ENCODE measurements around the gene SH3GL1. TPM values are rescaled to one million over a fixed set of nuclear protein-coding genes. Genes with fewer than 3 reads are reported as not detected.

Gene SH3GL1
- total and polyA plus RNA-seq, 9 of the 15 experiments (the other 6 are each of a cell fraction or from before 2014, with no cell fraction given) = 1.7 to 75.3 (median 25.7) TPM

DNA sequence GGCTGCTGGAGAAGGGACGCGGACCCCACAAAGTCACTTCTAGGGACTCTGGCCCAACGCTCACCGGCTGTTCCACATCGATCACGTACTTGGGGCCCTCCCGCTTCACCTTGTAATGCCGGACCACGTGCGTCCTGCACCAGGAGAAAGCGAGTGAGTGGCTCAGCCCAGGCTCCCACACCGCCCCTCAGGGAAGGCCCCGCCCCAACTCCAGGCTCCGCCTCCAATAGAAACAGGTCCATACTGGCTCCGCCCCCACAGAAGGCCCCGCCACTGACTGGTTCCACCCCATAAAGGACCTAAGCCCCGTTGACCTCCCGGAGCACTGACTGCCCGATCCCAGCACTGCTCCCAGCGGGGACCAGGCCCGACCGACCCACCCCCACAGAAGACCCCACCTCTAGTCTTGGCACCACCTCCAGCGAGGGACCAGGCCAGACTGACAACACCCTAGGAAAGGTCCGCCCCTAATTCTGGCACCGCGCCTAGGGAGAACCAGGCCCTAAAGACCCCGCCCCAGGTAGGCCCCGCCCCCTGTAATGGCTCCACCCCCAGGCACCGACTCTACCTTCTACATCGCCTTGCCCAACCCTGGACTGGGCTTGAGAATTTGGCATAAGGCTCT is 73.0 kb downstream of the SH3GL1 start (continued):
- TF ChIP-seq ZNF398 (CRISPR knock-in tag; IDR thresholded peaks at IDR 0.05) (no peak), FOXA3 (CRISPR knock-in tag; conservative IDR thresholded peaks at IDR 0.05 in 1 of 2, IDR thresholded peaks at IDR 0.05 in 1 of 2) (peak in 1 of 2 experiments; percentile 45; a peak in 1 of 4 replicates), POLR2G (IDR thresholded peaks at IDR 0.05; ENCODE audit: low read depth, low read length) (peak; percentile 88), SMARCB1 (IDR thresholded peaks at IDR 0.05; ENCODE audit: insufficient read length, low read depth) (no peak), ZFX (CRISPR knock-in tag; IDR thresholded peaks at IDR 0.05) (peak; percentile 63; the same call in 1 of the 2 replicates), EGR1 (conservative IDR thresholded peaks at IDR 0.05) (peak; percentile 26), CC2D1A (IDR thresholded peaks at IDR 0.05) (peak; percentile 8; the same call in 1 of the 2 replicates), SIN3A (IDR thresholded peaks at IDR 0.05; ENCODE audit: borderline replicate concordance in 2 of 2, control insufficient read depth in 1 of 2, low read depth in 2 of 2, low read length in 2 of 2) (peak in 1 of 2 experiments; percentile 68; a peak in 1 of 4 replicates), POLR2A (conservative IDR thresholded peaks at IDR 0.05) (peak; percentile 77), CBX3 (IDR thresholded peaks at IDR 0.05; ENCODE audit: borderline replicate concordance in 1 of 2, low read length in 2 of 2) (peak in 1 of 2 experiments; percentile 41; a peak in 1 of 3 replicates), NBN (IDR thresholded peaks at IDR 0.05; ENCODE audit: low read depth) (0 out of 2 replicates have a peak, but pooled peaks have one; percentile 11), HINFP (tag; conservative IDR thresholded peaks at IDR 0.05; ENCODE audit: low read depth) (no peak), MBD2 (IDR thresholded peaks at IDR 0.05; ENCODE audit: borderline replicate concordance, low read depth) (0 out of 2 replicates have a peak, but pooled peaks have one; percentile 11), EP400 (IDR thresholded peaks at IDR 0.05) (peak; percentile 87), FOXK2 (conservative IDR thresholded peaks at IDR 0.05 in 1 of 2, IDR thresholded peaks at IDR 0.05 in 1 of 2; ENCODE audit: low read depth in 2 of 2) (peak; percentile 64 to 75; a peak in 3 of 4 replicates), ZBTB17 (CRISPR knock-in tag; IDR thresholded peaks at IDR 0.05) (0 out of 2 replicates have a peak, but pooled peaks have one; percentile 22)
- TF ChIP-seq, protein P1, sequence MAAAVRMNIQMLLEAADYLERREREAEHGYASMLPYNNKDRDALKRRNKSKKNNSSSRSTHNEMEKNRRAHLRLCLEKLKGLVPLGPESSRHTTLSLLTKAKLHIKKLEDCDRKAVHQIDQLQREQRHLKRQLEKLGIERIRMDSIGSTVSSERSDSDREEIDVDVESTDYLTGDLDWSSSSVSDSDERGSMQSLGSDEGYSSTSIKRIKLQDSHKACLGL (CRISPR knock-in tag; IDR thresholded peaks at IDR 0.05; ENCODE audit: borderline replicate concordance, poor library complexity, severe bottlenecking) = peak; percentile 44
- TF ChIP-seq, protein P2, sequence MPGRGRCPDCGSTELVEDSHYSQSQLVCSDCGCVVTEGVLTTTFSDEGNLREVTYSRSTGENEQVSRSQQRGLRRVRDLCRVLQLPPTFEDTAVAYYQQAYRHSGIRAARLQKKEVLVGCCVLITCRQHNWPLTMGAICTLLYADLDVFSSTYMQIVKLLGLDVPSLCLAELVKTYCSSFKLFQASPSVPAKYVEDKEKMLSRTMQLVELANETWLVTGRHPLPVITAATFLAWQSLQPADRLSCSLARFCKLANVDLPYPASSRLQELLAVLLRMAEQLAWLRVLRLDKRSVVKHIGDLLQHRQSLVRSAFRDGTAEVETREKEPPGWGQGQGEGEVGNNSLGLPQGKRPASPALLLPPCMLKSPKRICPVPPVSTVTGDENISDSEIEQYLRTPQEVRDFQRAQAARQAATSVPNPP (IDR thresholded peaks at IDR 0.05; ENCODE audit: borderline replicate concordance, insufficient read depth, insufficient read length) = no peak
- TF ChIP-seq, protein P3, sequence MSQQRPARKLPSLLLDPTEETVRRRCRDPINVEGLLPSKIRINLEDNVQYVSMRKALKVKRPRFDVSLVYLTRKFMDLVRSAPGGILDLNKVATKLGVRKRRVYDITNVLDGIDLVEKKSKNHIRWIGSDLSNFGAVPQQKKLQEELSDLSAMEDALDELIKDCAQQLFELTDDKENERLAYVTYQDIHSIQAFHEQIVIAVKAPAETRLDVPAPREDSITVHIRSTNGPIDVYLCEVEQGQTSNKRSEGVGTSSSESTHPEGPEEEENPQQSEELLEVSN (IDR thresholded peaks at IDR 0.05; ENCODE audit: borderline replicate concordance in 1 of 2, extremely low read depth in 1 of 2, insufficient read depth in 1 of 2, insufficient read length in 1 of 2, low read depth in 1 of 2, low read length in 1 of 2, poor library complexity in 1 of 2, severe bottlenecking in 1 of 2) = peak; percentile 82 to 88

Measured in K562 (cell line).